Measurements from ENCODE around the gene DEPP1.

Gene DEPP1

DNA sequence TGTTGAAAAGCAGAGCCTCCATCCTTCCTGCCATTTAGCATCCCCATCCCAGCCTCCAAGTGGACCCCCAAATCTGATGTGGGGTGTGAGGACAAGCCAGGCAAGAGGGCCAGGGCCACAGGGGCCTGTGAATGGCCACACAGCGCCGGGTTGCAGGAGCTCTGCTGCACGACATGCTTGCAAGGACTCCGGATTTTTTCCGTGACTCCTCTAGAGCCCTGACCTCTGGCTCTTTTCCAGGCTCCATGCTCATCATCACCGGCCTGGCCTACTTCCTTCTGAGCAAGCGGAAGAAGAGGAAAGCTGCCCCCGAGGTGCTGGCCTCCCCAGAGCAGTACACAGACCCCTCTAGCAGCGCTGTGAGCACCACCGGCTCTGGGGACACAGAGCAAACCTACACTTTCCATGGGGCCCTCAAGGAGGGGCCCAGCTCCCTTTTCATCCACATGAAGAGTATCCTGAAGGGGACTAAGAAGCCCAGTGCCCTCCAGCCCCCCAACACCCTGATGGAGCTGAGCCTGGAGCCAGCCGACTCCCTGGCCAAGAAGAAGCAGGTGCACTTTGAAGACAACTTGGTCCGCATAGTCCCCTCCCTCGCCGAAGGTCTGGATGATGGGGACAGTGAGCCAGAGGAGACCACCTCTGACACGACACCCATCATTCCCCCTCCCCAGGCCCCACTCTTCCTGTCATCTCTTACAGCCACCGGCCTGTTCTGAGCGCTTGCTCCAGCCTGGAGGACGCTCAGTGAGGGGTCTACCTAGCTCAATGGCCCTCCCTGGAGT lies 44.0 kb downstream of the DEPP1 start:
- in situ Hi-C loops (cut with HindIII; ENCODE audit: low sequenced_read_pairs), result no loop called here

DNA sequence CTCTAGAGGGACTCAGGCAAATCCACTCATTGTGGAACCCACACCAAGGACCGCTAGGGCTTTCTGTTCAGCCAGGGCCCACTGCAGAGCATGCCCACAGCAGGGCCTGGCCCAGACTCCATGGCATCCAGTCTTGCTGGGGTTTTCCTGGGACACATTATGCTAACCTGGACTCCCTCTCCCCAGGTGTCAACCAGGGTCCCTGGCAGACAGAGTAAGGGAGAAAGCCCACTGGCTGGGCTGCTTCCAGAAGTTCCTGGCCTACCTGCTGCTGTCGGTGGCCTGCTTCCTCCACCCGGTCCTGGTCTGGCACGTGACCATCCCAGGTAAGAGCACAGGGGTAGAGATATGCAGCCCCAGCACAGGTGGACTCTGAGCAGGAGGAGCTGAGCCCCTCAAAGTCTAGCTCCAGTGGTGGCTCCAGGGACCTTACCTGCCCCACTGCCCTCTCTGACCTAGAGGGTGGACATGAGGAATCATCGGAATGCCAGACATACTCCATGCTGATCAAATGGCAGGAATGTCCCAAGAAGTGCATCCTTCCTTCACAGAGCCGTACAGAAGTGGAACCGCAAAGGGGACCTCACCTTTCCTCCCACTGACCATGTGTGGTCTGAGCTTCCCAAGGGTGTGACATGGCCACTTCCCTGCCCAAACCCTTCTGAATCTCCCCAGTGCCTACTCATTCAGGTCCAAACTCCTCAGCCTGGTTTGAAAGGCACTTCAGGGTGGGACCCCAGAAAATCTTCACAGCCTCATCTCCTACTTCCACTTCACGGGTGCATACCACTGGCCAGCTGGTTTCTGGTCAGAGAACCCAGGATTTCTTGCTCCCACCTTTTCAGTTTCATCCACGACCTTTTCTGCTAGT lies 44.9 kb downstream of the DEPP1 start:
- in situ Hi-C loops (cut with HindIII; ENCODE audit: low sequenced_read_pairs), result no loop called here

DNA sequence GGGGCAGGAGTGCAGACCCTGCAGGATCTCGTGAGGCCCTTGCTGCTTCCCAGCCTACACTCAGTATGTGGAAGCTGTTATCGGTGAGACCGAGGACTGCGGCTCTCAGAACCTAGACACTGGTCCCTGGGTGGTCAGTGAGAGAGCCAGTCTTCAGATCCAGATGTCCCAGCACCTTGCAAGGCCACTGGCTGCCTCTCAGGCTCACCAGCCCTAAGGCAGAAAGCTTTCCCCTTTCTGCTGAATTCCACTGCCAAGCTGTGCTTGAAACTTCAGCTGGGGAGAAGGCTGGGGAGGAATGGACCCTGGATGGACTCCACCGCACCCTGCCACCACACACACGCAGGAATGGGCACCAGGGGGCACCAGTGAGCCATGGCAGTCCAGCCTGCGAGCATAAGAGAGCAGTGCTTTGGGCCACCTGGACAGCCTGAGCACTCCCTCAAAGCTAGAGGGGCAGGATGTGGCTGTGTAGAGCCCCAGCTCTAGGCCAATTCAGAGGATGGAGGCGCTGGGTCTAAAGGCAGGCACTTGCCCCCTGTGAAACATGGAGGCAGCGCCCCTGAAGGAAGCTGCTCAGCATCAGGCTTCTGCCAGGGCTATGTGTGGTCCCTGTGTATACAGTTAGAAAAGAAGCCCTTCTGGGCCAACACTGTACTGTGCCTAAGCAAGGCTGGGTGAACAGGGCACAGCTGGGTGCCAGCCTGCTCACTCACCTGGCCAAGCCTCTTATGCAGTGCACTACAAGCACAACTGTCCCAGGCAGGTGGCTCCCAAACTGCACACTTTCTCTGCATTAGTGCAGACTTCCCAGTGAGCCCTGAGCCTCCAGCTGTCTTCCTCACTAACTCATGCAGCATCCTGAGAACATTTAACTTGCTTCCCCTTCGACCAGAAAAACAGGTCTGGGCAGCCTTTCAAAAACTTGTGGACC lies 45.8 kb downstream of the DEPP1 start:
- in situ Hi-C loops (cut with HindIII; ENCODE audit: low sequenced_read_pairs), result no loop called here

DNA sequence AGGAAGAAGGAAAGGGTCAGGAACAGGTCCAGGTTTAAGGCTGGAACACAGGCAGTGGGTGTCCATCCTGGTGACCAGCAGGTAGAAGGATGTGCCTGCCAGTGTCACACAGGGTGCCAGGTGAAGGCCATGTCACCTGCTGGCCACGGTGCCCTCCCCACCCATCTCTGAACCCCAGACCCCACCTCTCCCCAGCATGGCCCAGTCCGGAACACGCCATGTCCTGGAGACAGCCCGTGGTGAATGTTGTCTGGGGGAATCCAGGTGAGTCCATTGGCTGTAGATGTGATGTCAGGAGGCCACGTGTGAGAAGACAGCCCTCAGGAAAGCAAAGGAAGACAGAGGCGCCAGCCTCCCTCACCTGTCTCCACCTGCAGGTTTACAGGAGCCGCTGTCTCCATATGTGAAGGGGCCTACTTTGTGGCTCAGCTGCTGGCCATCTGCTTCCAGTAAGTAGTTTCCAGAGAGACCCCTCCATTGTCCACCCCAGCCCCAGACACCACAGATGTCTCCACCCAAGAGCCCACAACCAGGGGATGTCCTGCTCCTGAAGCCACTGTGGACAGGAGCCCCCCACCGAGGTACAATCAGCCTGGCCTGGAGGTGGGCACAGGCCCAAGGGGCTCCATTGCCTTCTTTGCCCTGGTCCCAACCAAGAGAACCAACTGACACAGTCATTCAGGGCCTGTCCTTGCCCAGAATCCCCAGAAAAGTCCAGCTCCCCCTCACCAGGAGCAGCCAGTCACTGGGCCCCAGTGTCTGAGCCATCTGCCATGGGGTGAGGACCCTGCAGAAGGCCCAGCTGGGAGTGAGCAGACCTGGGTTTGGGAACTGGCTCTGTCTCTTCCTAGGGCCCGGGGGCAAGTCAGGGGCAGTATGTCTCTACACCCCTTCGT lies 46.7 kb downstream of the DEPP1 start:
- in situ Hi-C loops (cut with HindIII; ENCODE audit: low sequenced_read_pairs), result no loop called here

DNA sequence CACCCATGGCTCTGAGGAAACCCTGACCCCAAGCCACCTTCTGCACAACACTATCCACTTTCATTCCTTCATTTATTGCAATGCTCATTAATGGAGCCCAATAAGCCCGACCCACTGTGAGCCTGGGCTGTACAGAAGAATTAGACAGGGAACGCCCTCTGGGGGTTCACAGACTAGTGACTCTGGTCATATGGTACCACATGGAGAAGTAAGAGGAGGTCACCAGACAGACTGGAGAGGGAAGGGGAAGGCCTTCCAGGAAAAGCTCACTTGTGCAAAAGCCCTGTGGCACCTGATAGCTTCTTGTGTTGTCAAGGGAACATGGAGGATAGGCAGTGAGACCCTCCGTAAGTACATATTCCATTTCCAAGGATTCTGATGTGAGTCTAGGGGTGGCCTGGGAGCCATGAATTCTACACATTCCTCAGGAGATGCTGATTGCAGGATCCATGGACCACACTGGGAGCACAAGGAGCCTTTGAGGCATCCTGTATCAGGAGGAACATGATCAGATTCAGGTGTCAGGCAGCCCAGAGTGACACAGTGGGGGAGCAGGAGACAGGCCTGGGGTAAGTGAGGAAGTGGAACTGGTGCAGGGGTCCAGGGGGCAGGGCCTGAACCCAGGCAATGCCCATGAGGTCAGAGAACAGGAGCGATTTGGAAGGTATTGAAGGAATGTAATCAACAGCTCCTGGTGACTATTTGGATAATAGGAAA lies 47.5 kb downstream of the DEPP1 start:
- in situ Hi-C loops (cut with HindIII; ENCODE audit: low sequenced_read_pairs), result no loop called here

DNA sequence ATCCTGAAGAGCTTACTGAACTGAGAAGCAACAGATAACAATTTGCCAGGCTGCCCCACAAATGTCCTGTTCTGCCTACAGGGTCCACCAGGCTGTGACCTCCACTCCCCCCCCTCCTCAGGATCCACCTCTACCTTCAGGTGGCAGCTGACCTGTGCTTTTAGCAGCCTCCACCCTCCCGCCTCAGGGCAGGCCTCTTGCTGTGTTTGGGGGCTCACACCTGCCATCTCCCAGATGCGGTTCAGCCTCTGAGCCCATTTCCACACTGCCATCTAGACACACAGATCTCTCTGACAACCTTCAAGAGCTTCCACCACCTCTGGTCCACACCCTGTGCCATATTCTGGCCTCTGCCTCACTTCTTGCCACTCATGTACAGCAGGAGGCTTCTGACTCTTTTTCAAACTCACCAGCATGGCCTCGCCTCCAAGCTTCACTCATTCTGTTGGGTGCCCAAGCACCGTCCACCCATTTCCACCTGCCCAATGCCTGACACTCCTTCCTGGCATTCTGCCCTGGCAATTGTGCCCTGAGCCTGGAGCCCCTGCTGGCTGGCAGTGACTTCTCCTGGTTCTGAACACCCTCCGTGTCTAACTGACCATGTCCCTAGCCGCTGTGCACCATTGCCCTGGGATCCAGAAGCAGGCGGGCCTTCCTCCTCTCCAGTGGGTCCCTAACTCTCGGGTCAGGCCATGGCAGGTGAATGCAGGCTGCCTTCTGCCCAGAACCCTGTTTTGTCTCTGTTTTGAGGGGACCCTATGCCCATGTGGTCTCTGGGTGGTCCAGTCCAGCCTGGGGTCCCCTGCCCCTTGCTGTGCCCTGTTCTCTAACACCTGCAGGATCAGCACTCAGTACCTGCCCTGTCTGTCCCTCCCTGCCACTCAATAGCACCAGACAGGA lies 49.0 kb downstream of the DEPP1 start:
- in situ Hi-C loops (cut with HindIII; ENCODE audit: low sequenced_read_pairs), result no loop called here

DNA sequence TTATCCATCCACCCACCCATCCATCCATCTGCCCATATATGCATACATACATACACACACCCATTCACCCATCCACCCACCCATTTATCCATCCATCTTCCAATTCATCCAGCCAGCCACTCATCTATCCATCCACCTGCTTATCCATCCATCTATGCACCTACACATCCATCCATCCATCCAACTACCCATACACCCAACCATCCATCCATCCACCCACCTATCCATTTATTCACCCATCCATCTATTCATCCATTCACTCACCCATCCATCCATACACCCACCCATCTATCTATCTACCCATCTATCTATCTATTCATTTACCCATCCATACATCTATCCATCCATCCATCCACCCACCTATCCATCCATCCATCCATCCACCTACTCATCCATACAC lies 50.1 kb downstream of the DEPP1 start:
- in situ Hi-C loops (cut with HindIII; ENCODE audit: low sequenced_read_pairs), result no loop called here

DNA sequence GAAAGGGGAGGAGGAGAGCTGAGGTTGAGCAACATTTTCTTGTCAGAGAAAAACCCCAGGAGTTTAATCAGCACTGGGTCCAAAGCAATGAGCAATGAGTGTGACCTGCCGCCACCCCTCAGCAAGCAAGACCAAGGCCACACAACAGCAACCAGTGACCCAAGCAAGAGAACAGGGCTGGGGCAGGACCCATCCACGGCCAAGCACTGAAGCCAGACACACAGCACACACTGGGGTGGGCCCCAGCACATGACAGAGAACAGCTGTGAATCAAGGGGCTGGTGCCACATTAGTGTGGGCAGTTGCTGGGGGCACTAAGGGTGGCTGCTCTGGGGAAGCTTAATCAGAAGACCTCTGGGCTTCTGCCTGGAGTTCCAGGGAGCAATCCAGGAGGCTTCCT lies 51.3 kb downstream of the DEPP1 start:
- in situ Hi-C loops (cut with HindIII; ENCODE audit: low sequenced_read_pairs), result no loop called here

DNA sequence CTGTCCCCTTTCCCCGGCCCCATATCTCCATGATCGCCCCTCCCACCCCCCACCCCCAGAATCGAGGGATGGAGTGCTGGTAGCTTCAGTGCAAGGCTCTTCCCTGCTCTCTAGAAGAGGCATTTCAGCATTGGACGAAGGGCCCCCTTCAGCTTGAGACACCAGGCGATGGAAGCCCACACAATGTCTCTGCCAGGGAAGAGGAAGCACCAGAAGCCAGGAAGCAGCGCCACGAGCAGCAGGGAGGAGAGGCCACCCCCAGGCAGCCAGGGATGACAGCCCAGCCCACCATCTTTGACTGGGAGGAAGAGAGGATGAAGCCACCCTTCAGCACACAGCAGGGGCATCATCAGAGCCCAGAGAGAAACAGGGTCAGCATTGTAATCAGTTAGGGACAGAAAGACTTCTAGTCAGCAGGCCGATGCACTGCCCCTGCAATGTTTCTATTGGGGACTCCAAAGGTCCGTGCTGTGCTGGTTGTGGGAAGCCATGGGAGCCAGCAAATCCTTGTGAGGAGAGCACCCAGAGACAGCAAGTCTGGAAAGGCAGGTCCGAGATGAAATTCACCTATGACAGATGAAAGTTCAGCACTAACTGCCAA lies 51.8 kb downstream of the DEPP1 start:
- in situ Hi-C loops (cut with HindIII; ENCODE audit: low sequenced_read_pairs), result no loop called here

All from DLD1 (cell line).